OCI-LY3 (cell line): ENCODE data around the gene AARS2.

Source experiments
- H2AFZ ChIP-seq: fragments of 200-600, 300-600 bp; shearing (Covaris generic); 2 replicates; pipeline ENCODE4 v1.6.0; 2014; ENCODE audit warnings: antibody characterized with exemption, low read depth, low read length
- H3K27ac ChIP-seq: fragments of 200-600, 300-600 bp; sonication (generic); 2 replicates; pipeline ENCODE4 v1.5.1; 2014; ENCODE audit warnings: mild to moderate bottlenecking, low read length, moderate library complexity, mixed read lengths
- H3K27me3 ChIP-seq: fragments of 200-600, 300-600 bp; sonication (generic); 2 replicates; pipeline ENCODE4 v1.6.1; 2014; ENCODE audit warnings: low read depth, low read length, mixed read lengths
- H3K36me3 ChIP-seq: fragments of 200-600, 300-600 bp; sonication (generic); replicated peaks from 2 replicates; pipeline ENCODE3; 2014; ENCODE audit warnings: low read depth, low read length, mixed read lengths
- H3K4me1 ChIP-seq: fragments of 300-600, 200-600 bp; sonication (generic); 2 replicates; pipeline ENCODE4 v1.6.1; 2014; ENCODE audit warnings: low read length, mixed read lengths
- H3K4me2 ChIP-seq: fragments of 200-600, 300-600 bp; sonication (generic); 2 replicates; pipeline ENCODE4 v1.6.1; 2014; ENCODE audit warnings: low read length, mixed read lengths
- H3K4me3 ChIP-seq: fragments of 300-600, 200-600 bp; sonication (generic); 2 replicates; pipeline ENCODE4 v1.5.1; 2014; ENCODE audit warnings: antibody characterized with exemption, mild to moderate bottlenecking, low read length, moderate library complexity
- H3K79me2 ChIP-seq: fragments of 300-600, 200-600 bp; shearing (Covaris generic); 2 replicates; pipeline ENCODE4 v1.6.1; 2014; ENCODE audit warnings: mild to moderate bottlenecking, low read length, mixed read lengths
- H3K9ac ChIP-seq: fragments of 300-600, 200-600 bp; shearing (Covaris generic); 2 replicates; pipeline ENCODE4 v1.6.0; 2014; ENCODE audit warnings: mild to moderate bottlenecking, low read length, moderate library complexity
- H3K9me3 ChIP-seq: fragments of 200-600, 300-600 bp; shearing (Covaris generic); 2 replicates; pipeline ENCODE4 v1.6.1; 2014; ENCODE audit warnings: low read length, mixed read lengths; ENCODE audit not compliant: insufficient read depth
- H4K20me1 ChIP-seq: fragments of 200-600, 300-600 bp; sonication (generic); 2 replicates; pipeline ENCODE4 v1.6.1; 2016; ENCODE audit warnings: low read length, mixed read lengths; ENCODE audit not compliant: insufficient read depth
- CTCF ChIP-seq: fragments of 200-600, 300-600 bp; sonication (generic); IDR thresholded peaks from 2 replicates; pipeline ENCODE4 v1.5.1; 2014; ENCODE audit warnings: antibody characterized with exemption, low read length, low read depth
- EZH2phosphoT487 ChIP-seq: fragments of 200-600 bp; shearing (Covaris generic); IDR thresholded peaks from 2 replicates; pipeline ENCODE4 v1.6.1; 2018; ENCODE audit warnings: antibody characterized with exemption, mixed run types, low read depth

AARS2 gene

GRCh38 chr6:44341095-44341890 lies 28.1 kb upstream of the AARS2 start:
- Histone ChIP-seq H4K20me1 (no peaks in the 10 kb centered on the region), H3K9ac (no peak overlapping the region), H3K27ac (no peak overlapping the region), H3K4me1 (peaks cover 7% of the 10 kb centered on the region; the same call in 1 of the 2 replicates), H3K4me3 (no peak overlapping the region), H3K36me3 (no peaks in the 10 kb centered on the region), H3K27me3 (peaks cover 36% of the 10 kb centered on the region), H3K9me3 (no peaks in the 10 kb centered on the region), H3K79me2 (no peaks in the 10 kb centered on the region), H3K4me2 (no peak overlapping the region), H2AFZ (no peak overlapping the region)
- TF ChIP-seq EZH2phosphoT487 (no peak), CTCF (no peak)

GRCh38 chr6:44339763-44340625 lies 26.8 kb upstream of the AARS2 start:
- H3K79me2 ChIP-seq: no peaks in the 10 kb centered on the region
- no peak overlapping the region for H3K9ac ChIP-seq
- no peak for TF ChIP-seq EZH2phosphoT487
- no peak for TF ChIP-seq CTCF

GRCh38 chr6:44339301-44339700 lies 26.2 kb upstream of the AARS2 start:
- Histone ChIP-seq H3K4me3 (no peak overlapping the region), H3K36me3 (no peaks in the 10 kb centered on the region), H3K4me1 (peaks cover 7% of the 10 kb centered on the region; the same call in 1 of the 2 replicates), H3K9ac (no peak overlapping the region), H3K27ac (no peak overlapping the region), H2AFZ (no peak overlapping the region), H3K4me2 (no peak overlapping the region), H3K79me2 (no peaks in the 10 kb centered on the region), H4K20me1 (no peaks in the 10 kb centered on the region), H3K9me3 (no peaks in the 10 kb centered on the region), H3K27me3 (peaks cover 16% of the 10 kb centered on the region)
- TF ChIP-seq CTCF (no peak), EZH2phosphoT487 (no peak)

More at GRCh38 chr6:44339763-44340625, 26.8 kb upstream of the AARS2 start:
- Histone ChIP-seq H3K4me1 (peaks cover 7% of the 10 kb centered on the region; the same call in 1 of the 2 replicates), H3K4me2 (no peak overlapping the region), H3K27me3 (peaks cover 23% of the 10 kb centered on the region), H4K20me1 (no peaks in the 10 kb centered on the region), H3K27ac (no peak overlapping the region), H3K36me3 (no peaks in the 10 kb centered on the region), H3K9me3 (no peaks in the 10 kb centered on the region), H2AFZ (no peak overlapping the region), H3K4me3 (no peak overlapping the region)
